GM19099 (cell line): ENCODE results near the gene SLC35F2.
A peak's percentile ranks its signal among the peaks of the same experiment; 100 is the strongest.

Source experiments
- POLR2A ChIP-seq: IDR thresholded peaks from 3 replicates; pipeline ENCODE4 v1.6.1; 2011; ENCODE audit warnings: low read depth; ENCODE audit not compliant: insufficient read length; ENCODE audit errors: extremely low read depth

SLC35F2 gene

GRCh38 chr11:107858217-107859070, at the start of gene SLC35F2:
Gene SLC35F2 (minus strand): TSS chr11:107858787. CDS start chr11:107858767, 20 bp downstream.
- TF ChIP-seq POLR2A = peak; percentile 94

- TF ChIP-seq POLR2A = no peak
Observed at GRCh38 chr11:107908211-107908610, 49.6 kb upstream of the SLC35F2 start.

- TF ChIP-seq POLR2A = no peak
Observed at GRCh38 chr11:107898270-107898669, 39.7 kb upstream of the SLC35F2 start.

GRCh38 chr11:107882095-107882820, 23.7 kb upstream of the SLC35F2 start:
- no peak for TF ChIP-seq POLR2A

- TF ChIP-seq POLR2A = no peak
Observed at GRCh38 chr11:107876141-107876540, 17.6 kb upstream of the SLC35F2 start.

GRCh38 chr11:107864591-107864990, 6.0 kb upstream of the SLC35F2 start:
- TF ChIP-seq POLR2A = no peak

GRCh38 chr11:107860688-107861087, 2.1 kb upstream of the SLC35F2 start:
- no peak for TF ChIP-seq POLR2A

- TF ChIP-seq POLR2A = peak; percentile 11
Observed at GRCh38 chr11:107859459-107860239, 1.1 kb upstream of the SLC35F2 start.

- TF ChIP-seq POLR2A = no peak
Observed at GRCh38 chr11:107857550-107858216, 904 bp downstream of the SLC35F2 start.

GRCh38 chr11:107856981-107857517, 1.5 kb downstream of the SLC35F2 start:
- no peak for TF ChIP-seq POLR2A

GRCh38 chr11:107856180-107856980, 2.2 kb downstream of the SLC35F2 start:
- TF ChIP-seq POLR2A = no peak

GRCh38 chr11:107853070-107853469, 5.5 kb downstream of the SLC35F2 start:
- no peak for TF ChIP-seq POLR2A

- no peak for TF ChIP-seq POLR2A
Observed at GRCh38 chr11:107851704-107852310, 6.8 kb downstream of the SLC35F2 start.
